GM12801 (cell line): Measurements from ENCODE around the gene FOSL2.

Experiments
- CTCF ChIP-seq: IDR thresholded peaks from one replicate; pipeline ENCODE4 v1.5.1; 2011; ENCODE audit warnings: control low read depth; ENCODE audit not compliant: insufficient read length; ENCODE audit errors: extremely low read depth

The FOSL2 gene

DNA sequence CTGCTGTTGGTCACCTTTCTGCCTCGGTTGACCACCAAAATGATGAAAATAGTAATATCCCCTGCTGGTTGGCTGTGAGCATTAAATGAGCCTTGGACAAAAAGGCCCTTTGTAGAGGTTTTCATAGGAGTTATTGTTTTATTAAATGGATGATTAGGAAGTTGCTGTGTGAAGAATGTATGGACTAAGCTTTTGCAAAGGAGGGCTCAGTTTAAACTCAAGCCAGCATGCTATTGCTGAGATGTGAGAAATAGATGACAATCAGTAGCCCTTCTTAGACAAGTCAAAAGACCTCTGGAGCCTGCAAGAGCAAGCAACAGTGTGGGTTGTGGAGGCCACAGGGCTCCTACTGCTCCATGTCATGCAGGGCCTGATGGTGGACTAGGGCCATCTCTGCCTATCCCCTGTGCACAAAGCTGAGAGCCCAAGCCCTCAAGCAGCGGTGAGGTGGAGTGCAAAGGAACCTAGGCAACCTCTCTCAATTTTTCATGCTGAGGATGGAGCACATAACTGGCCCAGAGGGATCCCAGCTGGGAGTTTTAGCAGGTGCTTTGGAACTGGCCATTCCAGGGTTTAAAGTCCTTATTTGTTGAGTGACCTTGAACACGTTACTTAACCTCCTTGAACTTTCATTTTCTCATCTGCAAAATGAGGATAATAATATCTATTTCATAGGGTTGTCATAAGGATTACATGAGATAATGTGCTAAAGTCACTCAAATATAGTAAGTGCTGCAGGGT lies 37.1 kb downstream of the FOSL2 start:
- TF ChIP-seq CTCF, result no peak

DNA sequence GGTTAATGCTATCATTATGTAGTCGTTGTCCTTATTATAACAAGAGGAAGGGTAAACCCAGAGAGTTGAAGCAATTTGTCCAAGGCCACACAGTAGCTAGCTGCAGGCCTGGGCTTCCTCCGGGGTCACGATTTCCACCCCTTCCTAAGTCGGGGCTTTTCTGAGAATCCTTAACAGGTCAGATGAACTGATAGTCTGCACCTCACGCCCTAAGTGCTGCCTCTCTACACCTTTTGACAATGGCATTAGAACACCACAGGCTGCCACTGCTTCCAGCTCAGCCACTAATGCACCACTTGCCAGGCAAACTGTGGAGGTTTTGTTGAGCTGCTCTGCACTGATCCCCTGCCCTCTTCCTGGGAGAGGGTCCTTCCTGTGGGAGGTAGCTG lies 37.7 kb downstream of the FOSL2 start:
- no peak for TF ChIP-seq CTCF

DNA sequence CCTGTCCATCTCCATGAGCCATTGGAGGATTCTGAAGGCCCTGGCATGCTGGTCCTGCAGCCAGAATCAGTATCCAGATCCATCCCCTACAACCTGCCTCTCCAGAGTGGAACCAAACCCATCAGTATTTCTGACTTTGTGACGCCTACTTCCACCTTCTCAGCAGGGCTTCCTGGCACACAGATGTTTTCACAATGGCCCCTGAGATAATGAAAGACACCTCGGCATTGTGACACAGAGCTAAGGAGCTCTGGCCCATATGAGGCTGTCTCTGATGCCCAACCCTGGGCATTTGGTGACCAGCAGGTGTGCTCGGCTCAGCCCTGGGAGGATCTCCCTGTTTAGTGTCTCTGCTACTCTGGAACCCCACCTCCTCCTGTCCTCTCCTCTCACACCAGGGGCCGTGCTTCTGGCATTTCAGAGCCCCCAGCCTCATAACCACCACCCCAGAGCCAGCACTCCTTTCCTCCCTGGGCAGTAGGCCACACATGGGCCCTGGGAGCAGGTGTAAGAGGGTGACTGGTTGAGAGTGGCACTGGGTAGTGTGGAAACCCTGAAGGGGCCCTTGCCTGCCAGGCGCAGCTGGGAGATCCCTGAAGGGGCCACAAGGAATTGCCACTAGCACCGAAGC lies 38.2 kb downstream of the FOSL2 start:
- no peak for TF ChIP-seq CTCF

- no peak for TF ChIP-seq CTCF
These were observed 39.1 kb downstream of the FOSL2 start for GRCh38 chr2:28431741-28432140.

GRCh38 chr2:28432362-28432761 lies 39.7 kb downstream of the FOSL2 start:
- no peak for TF ChIP-seq CTCF

DNA sequence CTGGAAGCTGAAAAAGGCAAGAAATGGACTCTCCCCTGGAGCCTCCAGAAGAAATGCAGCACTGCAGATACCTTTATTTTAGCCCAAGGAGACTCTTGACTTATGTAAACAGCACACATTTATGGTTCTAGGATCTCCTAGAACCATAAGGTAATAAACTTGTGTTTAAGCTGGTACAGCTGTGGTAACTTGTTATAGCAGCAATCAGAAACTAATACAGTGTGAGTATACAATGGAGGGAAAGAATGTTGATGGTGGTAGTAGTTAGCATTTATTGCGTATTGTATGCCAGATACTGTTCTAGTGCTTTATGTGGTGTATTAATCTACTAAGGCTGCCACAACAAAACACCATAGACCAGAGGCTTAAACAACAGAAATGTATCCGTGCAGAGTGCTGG lies 40.6 kb downstream of the FOSL2 start:
- no peak for TF ChIP-seq CTCF

GRCh38 chr2:28433935-28434599 lies 41.4 kb downstream of the FOSL2 start:
- TF ChIP-seq CTCF, result no peak
